IMR-90 (cell line): ENCODE data around the gene DTL. TPM values are rescaled to one million over a fixed set of nuclear protein-coding genes. Genes with fewer than 3 reads are reported as not detected.

Experiments used
- ATAC-seq: fragments of 200-7000 bp; cut with Tn5 transposase; 2 replicates; pipeline ENCODE4 v1.9.1; 2020; ENCODE audit warnings: low read depth, mild to moderate bottlenecking, moderate library complexity
- BruUV-seq: library from RNA; stranded (reverse); fragments of 400-500 nt; replicated peaks from 2 replicates; lab custom pipeline; 2021; lab: Mats Ljungman, UMichigan
- CTCF ChIA-PET: fragments of 300-600 bp; formaldehyde crosslinking; extraction: SDS; loops from one replicate; lab custom pipeline; 2021; ENCODE audit warnings: antibody characterized with exemption; lab: Yijun Ruan, JAX
- POLR2A ChIA-PET: fragments of 300-600 bp; sonication (Branson Sonifier 250); formaldehyde crosslinking; loops from one replicate; lab custom pipeline; 2022; ENCODE audit warnings: antibody characterized with exemption; ENCODE audit not compliant: unreplicated experiment; lab: Charles Lee
- DNase-seq: peaks from one replicate; pipeline ENCODE4 v3.0.0; 2013
- H2AFZ ChIP-seq: replicated peaks from 2 replicates; pipeline ENCODE3; 2013; ENCODE audit warnings: low read length, mild to moderate bottlenecking; ENCODE audit not compliant: poor library complexity
- H2AK5ac ChIP-seq: 2 replicates; pipeline ENCODE4 v1.6.1; 2013; ENCODE audit warnings: low read depth, low read length, inconsistent platforms
- H2AK9ac ChIP-seq: replicated peaks from 2 replicates; pipeline ENCODE3; 2013; ENCODE audit warnings: mild to moderate bottlenecking, low read depth, low read length, moderate library complexity; ENCODE audit not compliant: poor library complexity
- H2BK120ac ChIP-seq: 2 replicates; pipeline ENCODE4 v1.6.1; 2013; ENCODE audit warnings: low read depth, low read length, inconsistent platforms
- H2BK15ac ChIP-seq: 3 replicates; pipeline ENCODE4 v1.6.1; 2013; ENCODE audit warnings: low read depth, low read length, inconsistent platforms
- H2BK20ac ChIP-seq: 2 replicates; pipeline ENCODE4 v1.6.1; 2013; ENCODE audit warnings: low read depth, mild to moderate bottlenecking, inconsistent platforms, low read length, moderate library complexity
- H2BK5ac ChIP-seq: 2 replicates; pipeline ENCODE4 v1.6.1; 2013; ENCODE audit warnings: mild to moderate bottlenecking, low read depth, low read length, inconsistent platforms; ENCODE audit not compliant: poor library complexity, severe bottlenecking
- H3K14ac ChIP-seq: replicated peaks from 2 replicates; pipeline ENCODE4 v1.6.1; 2013; ENCODE audit warnings: low read depth, low read length, inconsistent platforms
- H3K18ac ChIP-seq: 2 replicates; pipeline ENCODE4 v1.6.1; 2013; ENCODE audit warnings: low read depth, low read length, control low read depth
- H3K23ac ChIP-seq: 2 replicates; pipeline ENCODE4 v1.6.1; 2013; ENCODE audit warnings: low read depth, low read length, inconsistent platforms
- H3K27ac ChIP-seq: 2 replicates; pipeline ENCODE4 v1.5.1; 2013; ENCODE audit warnings: mild to moderate bottlenecking, control low read depth, low read length; ENCODE audit not compliant: insufficient read depth
- H3K27me3 ChIP-seq: 2 replicates; pipeline ENCODE4 v1.6.1; 2013; ENCODE audit warnings: low read length; ENCODE audit not compliant: control insufficient read depth, insufficient read depth
- H3K36me3 ChIP-seq: 2 replicates; pipeline ENCODE4 v1.6.1; 2013; ENCODE audit warnings: low read length, mixed read lengths; ENCODE audit not compliant: control insufficient read depth, insufficient read depth
- H3K4ac ChIP-seq: 2 replicates; pipeline ENCODE4 v1.6.1; 2013; ENCODE audit warnings: low read depth, low read length, inconsistent platforms
- H3K4me1 ChIP-seq: 2 replicates; pipeline ENCODE4 v1.6.1; 2013; ENCODE audit warnings: low read length, mixed read lengths; ENCODE audit not compliant: control insufficient read depth, insufficient read depth
- H3K4me2 ChIP-seq: 2 replicates; pipeline ENCODE4 v1.6.1; 2013; ENCODE audit warnings: low read depth, mild to moderate bottlenecking, control low read depth, low read length, moderate library complexity
- H3K4me3 ChIP-seq: 2 replicates; pipeline ENCODE4 v1.5.1; 2013; ENCODE audit warnings: low read depth, mild to moderate bottlenecking, control low read depth, low read length, moderate library complexity; ENCODE audit not compliant: insufficient read depth
- H3K56ac ChIP-seq: 2 replicates; pipeline ENCODE4 v1.6.1; 2013; ENCODE audit warnings: low read length, inconsistent platforms; ENCODE audit not compliant: insufficient read depth; ENCODE audit errors: extremely low read depth
- H3K79me1 ChIP-seq, 2 experiments: 2 replicates each; pipeline ENCODE4 v1.6.1; 2013; ENCODE audit warnings: low read length in 2 of 2, inconsistent platforms in 1 of 2, low read depth in 1 of 2
- H3K9ac ChIP-seq: 2 replicates; pipeline ENCODE4 v1.6.1; 2013; ENCODE audit warnings: low read depth, low read length, control low read depth
- H3K9me1 ChIP-seq: 2 replicates; pipeline ENCODE4 v1.6.1; 2013; ENCODE audit warnings: low read length, inconsistent platforms; ENCODE audit not compliant: insufficient read depth
- H3K9me3 ChIP-seq: 2 replicates; pipeline ENCODE4 v1.6.1; 2013; ENCODE audit warnings: low read length; ENCODE audit not compliant: control insufficient read depth, insufficient read depth
- H4K20me1 ChIP-seq: 2 replicates; pipeline ENCODE4 v1.6.1; 2013; ENCODE audit warnings: low read length, inconsistent platforms; ENCODE audit not compliant: insufficient read depth
- H4K5ac ChIP-seq: 2 replicates; pipeline ENCODE4 v1.6.1; 2013; ENCODE audit warnings: mild to moderate bottlenecking, low read depth, low read length, control low read depth
- H4K8ac ChIP-seq, 2 experiments: 2 replicates each; pipeline ENCODE4 v1.6.1; 2013; ENCODE audit warnings: low read depth in 2 of 2, low read length in 2 of 2, control low read depth in 1 of 2, inconsistent platforms in 1 of 2
- H4K91ac ChIP-seq: 2 replicates; pipeline ENCODE4 v1.6.1; 2013; ENCODE audit warnings: low read depth, low read length, inconsistent platforms; ENCODE audit not compliant: insufficient read depth
- BHLHE40 ChIP-seq: fragments of 150-350 bp; IDR thresholded peaks from 2 replicates; pipeline ENCODE4 v1.6.1; 2016; ENCODE audit warnings: mild to moderate bottlenecking, low read depth, low read length
- CEBPB ChIP-seq: IDR thresholded peaks from 2 replicates; pipeline ENCODE4 v1.6.1; 2012; ENCODE audit warnings: low read depth, low read length, improper control_type of control experiment
- CHD1 ChIP-seq: IDR thresholded peaks from 2 replicates; pipeline ENCODE4 v1.6.1; 2012; ENCODE audit warnings: low read depth, low read length, improper control_type of control experiment
- MAFK ChIP-seq: IDR thresholded peaks from 2 replicates; pipeline ENCODE4 v1.6.1; 2012; ENCODE audit warnings: low read depth, low read length, improper control_type of control experiment
- MXI1 ChIP-seq: IDR thresholded peaks from 2 replicates; pipeline ENCODE4 v1.6.1; 2012; ENCODE audit warnings: low read depth, mild to moderate bottlenecking, low read length, moderate library complexity, borderline replicate concordance
- NFE2L2 ChIP-seq: fragments of 150-350 bp; IDR thresholded peaks from 2 replicates; pipeline ENCODE4 v1.6.1; 2016; ENCODE audit warnings: low read depth, mild to moderate bottlenecking, low read length
- RAD21 ChIP-seq: IDR thresholded peaks from 2 replicates; pipeline ENCODE4 v1.6.1; 2012; ENCODE audit warnings: low read length, improper control_type of control experiment
- RCOR1 ChIP-seq: IDR thresholded peaks from 2 replicates; pipeline ENCODE4 v1.6.1; 2012; ENCODE audit warnings: mild to moderate bottlenecking, low read length, improper control_type of control experiment; ENCODE audit not compliant: insufficient replicate concordance
- RFX5 ChIP-seq: IDR thresholded peaks from 2 replicates; pipeline ENCODE4 v1.8.0; 2012; ENCODE audit warnings: low read depth, mild to moderate bottlenecking, low read length, moderate library complexity
- SMC3 ChIP-seq: fragments of 150-350 bp; IDR thresholded peaks from 2 replicates; pipeline ENCODE4 v1.6.1; 2016; ENCODE audit warnings: low read depth, mild to moderate bottlenecking, antibody characterized with exemption, low read length, moderate library complexity
- WGBS, 2 experiments: methylation state at CpG; one replicate each; pipeline versions ENCODE4 v1.1.5 to v1.1.7; 2013; ENCODE audit warnings: missing lambda C conversion rate in 2 of 2; ENCODE audit not compliant: insufficient read length in 1 of 2; ENCODE audit errors: extremely low coverage in 2 of 2; 5-methylcytosine and 5-hydroxymethylcytosine counted together
- dilution Hi-C: fragments of 300-500 bp; cut with HindIII; formaldehyde crosslinking; loops from one replicate; pipeline ENCODE4 v1.14.3; 2018; ENCODE audit warnings: low sequenced_read_pairs; ENCODE audit not compliant: unreplicated experiment
- in situ Hi-C: fragments of 300-500 bp; cut with MboI; formaldehyde crosslinking; loops from 3 replicates; pipeline ENCODE4 v1.14.3; 2019; ENCODE audit warnings: low sequenced_read_pairs, inconsistent platforms, mixed read lengths
- intact Hi-C: fragments of 100-400 bp; cut with micrococcal nuclease; formaldehyde crosslinking; loops from 2 replicates; pipeline ENCODE4 v1.10.0; 2022
- polyA plus RNA-seq, 3 experiments: library from polyadenylated mRNA; depleted of rRNA; stranded (reverse); fragments of >200 nt; gene quantifications; 2 replicates each; pipeline ENCODE4 v1.2.3, GENCODE V29; 2012; ENCODE audit warnings: low replicate concordance in 1 of 3
- total RNA-seq: library from RNA; depleted of rRNA; stranded (reverse); fragments of >200 nt; gene quantifications from 2 replicates; pipeline ENCODE4 v1.2.3, GENCODE V29; 2012
- TF ChIP-seq, protein P1 (sequence below): fragments of 150-350 bp; IDR thresholded peaks from 2 replicates; pipeline ENCODE4 v1.6.1; 2017; ENCODE audit warnings: mild to moderate bottlenecking, antibody characterized with exemption, low read length, low read depth

DTL gene
- total and polyA plus RNA-seq, 2 of the 4 experiments (the other 2 are of a cell fraction): 11.8 to 19.9 TPM

DNA sequence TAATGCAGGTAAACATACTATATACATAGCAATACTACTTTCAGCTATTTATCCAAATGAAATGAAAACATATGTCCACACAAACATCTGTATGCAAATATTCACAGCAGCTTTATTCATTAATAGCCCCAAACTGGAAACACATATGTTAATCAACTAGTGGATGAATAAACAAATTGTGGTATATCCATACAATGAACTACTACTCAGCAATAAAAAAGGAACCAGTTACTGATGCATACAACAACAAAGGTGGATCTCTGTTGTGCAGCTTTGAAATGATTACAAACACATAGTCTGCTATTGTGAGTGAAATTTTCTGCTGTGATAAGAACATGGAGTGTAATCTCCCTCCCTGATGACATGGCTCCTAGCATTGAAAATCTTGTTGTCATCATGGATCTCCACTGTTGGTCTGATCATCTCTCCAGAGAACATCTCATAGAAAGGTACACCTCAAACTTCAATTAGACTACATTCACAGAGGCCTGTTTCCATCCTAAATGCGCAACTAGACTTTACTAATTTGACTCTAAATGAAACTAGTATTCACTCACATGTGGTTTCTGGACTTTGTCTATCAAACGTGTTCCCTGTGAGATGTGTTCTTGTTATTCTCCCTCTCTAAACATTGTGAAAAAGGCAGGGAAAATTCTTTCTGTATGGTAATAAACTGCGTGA lies 10.9 kb upstream of the DTL start:
- H4K20me1 ChIP-seq: no peaks in the 10 kb centered on the region
- in situ Hi-C loops (no loop called here), dilution Hi-C loops (no loop called here), intact Hi-C loops (no loop called here)
- BruUV-seq: no TSS peak
- H3K18ac ChIP-seq: no peak overlapping the region
- H3K23ac ChIP-seq: no peak overlapping the region
- no peak overlapping the region for H3K56ac ChIP-seq
- no peak for ATAC-seq
- no peak overlapping the region for H2BK15ac ChIP-seq
- no peak overlapping the region for H3K4me2 ChIP-seq
- no peak overlapping the region for H4K5ac ChIP-seq
- H2AFZ ChIP-seq: no peak overlapping the region
- no peak overlapping the region for H3K4me3 ChIP-seq
- no peak overlapping the region for H3K14ac ChIP-seq
- H3K4ac ChIP-seq: no peak overlapping the region
- TF ChIP-seq RFX5: no peak
- no peak for TF ChIP-seq MXI1
- TF ChIP-seq RCOR1: no peak
- TF ChIP-seq NFE2L2: no peak
- TF ChIP-seq MAFK: no peak
- no peak for TF ChIP-seq SMC3
- TF ChIP-seq BHLHE40: no peak
- no peak for TF ChIP-seq CEBPB
- no peak for TF ChIP-seq CHD1
- TF ChIP-seq RAD21: no peak
- TF ChIP-seq, protein P1, sequence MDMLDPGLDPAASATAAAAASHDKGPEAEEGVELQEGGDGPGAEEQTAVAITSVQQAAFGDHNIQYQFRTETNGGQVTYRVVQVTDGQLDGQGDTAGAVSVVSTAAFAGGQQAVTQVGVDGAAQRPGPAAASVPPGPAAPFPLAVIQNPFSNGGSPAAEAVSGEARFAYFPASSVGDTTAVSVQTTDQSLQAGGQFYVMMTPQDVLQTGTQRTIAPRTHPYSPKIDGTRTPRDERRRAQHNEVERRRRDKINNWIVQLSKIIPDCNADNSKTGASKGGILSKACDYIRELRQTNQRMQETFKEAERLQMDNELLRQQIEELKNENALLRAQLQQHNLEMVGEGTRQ: no peak
- no peak overlapping the region for H2BK5ac ChIP-seq
- CTCF ChIA-PET: interaction anchor here (1.0 to 1.4 kb wide), 2 partner anchors 11 to 344 kb away, joined by 3 read pairs; partner anchors contain the start of genes DTL and INTS7
- H2AK9ac ChIP-seq: no peak overlapping the region
- no peak overlapping the region for H2AK5ac ChIP-seq
- no peak overlapping the region for H2BK20ac ChIP-seq
- no peaks in the 10 kb centered on the region for H3K36me3 ChIP-seq
- H3K27ac ChIP-seq: no peak overlapping the region
- H2BK120ac ChIP-seq: no peak overlapping the region
- H3K9ac ChIP-seq: no peak overlapping the region
- no peak overlapping the region for H4K91ac ChIP-seq
- DNase-seq: no peak
- no peak overlapping the region for H4K8ac ChIP-seq
- no CpG with 5 or more reads among the region's 3 CpGs for WGBS, 2 experiments
- 0 out of 2 replicates have a peak, but pooled peaks cover 2% of the 10 kb centered on the region for H3K4me1 ChIP-seq
- H3K27me3 ChIP-seq: no peaks in the 10 kb centered on the region
- POLR2A ChIA-PET: no interaction called here
- peaks cover 15 to 33% of the 10 kb centered on the region in 2 experiments for H3K79me1 ChIP-seq
- no peaks in the 10 kb centered on the region for H3K9me3 ChIP-seq
- peaks cover 3% of the 10 kb centered on the region for H3K9me1 ChIP-seq
